Measurements from ENCODE around the gene FAT2.
"Not testable (repeated sequence)": the region's sequence is repeated elsewhere in the genome, so short reads cannot be mapped to it uniquely, and the experiment has no call there.

The FAT2 gene

DNA sequence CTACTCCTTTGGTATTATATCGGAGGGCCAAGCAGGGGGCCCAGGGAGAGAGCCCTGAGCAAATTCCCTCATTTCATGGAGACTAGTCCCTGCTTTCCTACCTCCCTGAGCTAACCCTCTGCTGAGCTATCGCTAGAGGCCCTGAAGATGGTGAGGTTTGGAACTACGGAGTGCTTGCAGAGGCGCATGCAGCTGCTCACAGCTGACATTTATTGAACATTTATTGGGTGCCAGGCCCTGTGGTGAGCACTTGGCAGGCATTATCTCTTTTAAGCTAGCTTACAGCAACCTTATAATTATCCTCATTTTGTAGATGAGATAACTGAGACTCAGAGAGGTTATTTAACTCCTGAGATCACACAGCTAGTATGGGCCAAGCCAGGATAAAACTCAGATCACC lies 9.8 kb downstream of the FAT2 start:
- DNase-seq = no peak

DNA sequence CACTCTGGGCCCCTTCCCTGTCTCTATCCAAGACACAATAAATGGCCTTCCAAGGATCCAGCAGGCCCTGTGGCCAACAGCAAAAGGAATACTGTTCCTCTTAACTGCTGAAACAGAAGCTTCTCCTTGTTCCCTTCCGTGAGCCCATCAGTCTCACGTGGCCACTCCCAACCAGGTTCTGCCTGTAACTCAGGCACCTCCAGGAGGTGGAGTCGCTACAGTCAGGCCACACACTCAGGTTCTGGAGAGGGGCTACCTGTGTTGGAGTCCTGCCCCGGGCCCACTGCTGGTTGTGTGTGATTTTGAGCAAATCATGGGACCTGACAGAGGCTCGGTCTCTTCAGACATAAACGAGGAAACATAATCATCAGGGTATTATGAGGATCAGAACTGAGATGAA lies 10.3 kb downstream of the FAT2 start:
- no peak for DNase-seq

DNA sequence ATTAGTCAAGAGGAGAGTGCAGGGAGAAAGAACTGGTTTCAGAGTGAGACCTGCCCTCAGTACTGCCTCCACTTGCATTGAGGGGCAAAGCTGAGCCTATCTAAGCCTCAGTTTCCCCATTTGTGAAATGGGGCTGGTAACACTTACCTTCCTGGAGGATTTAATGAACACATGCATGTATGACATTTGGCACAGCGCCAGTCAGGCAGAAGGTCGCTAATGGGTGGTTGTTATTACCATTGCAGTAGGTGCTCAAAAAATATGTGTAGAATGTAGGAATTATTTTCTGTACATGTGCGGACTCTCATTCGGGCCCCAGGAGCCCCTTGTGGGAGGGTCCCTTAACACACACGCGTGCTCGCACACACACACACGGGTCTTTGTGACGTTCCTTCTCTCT lies 10.9 kb downstream of the FAT2 start:
- no peak for DNase-seq

DNA sequence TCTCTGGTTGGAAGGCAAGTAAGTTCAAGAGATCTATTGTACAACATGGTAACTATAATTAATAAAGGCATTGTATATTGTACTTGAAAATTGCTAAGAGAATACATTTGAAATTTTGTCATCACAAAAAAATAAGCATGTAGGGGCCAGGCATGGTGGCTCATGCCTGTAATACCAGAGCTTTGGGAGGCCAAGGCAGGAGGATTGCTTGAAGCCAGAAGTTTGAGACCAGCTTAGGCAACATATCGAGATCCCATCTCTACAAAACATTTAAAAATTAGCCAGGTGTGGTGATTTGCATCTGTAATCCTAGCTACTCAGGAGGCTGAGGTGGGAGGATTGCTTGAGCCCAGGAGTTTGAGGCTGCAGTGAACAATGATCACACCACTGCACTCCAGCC lies 12.0 kb downstream of the FAT2 start:
- DNase-seq = not testable (repeated sequence)

DNA sequence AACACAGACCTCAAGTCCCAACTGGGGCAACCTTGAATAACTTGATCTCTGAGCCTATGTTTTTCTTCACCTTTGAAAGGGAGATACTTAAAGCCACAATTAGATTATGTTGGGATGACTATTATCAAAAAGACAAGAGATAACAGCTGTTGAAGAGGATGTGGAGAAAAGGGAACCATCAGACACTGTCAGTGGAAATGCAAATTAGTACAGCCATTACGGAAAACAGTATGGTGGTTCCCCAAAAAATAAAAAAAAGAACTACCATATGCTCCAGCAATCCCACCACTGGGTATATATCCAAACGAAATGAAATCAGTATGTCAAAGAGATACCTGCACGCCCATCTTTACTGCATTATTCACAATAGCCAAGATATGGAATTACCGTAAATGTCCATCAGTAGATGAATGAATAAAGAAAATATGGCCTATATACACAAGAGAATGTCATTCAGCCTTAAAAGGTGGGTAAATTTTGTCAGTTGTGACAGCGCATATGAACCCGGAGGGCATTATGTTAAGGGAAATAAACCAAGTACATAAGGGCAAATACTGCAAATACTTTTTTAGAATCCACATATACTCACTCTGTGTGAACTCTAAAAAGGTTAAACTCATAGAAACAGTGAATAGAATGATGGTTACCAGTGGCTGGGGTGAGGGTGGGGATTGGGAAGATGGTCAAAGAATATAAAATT lies 12.7 kb downstream of the FAT2 start:
- DNase-seq = no peak

DNA sequence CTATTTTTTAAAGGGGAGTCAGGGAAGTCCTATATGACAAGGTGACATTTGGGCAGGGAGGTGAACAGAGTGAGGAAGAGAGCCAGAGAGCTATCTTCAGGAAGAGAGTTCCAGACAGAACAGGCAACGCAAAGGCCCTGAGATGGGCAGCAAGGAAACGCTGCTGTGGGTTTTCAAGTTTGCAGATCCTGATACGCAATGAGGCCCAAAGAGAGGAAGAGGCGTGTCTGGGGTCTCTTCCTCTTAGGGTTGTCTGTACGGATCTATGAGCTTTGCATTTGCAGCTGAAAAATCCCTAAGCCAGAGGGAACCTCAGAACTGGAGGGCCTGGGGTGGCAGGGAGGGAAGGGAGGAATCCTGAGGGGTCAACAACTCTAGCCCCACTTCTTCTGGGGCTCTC lies 13.6 kb downstream of the FAT2 start:
- no peak for DNase-seq

DNA sequence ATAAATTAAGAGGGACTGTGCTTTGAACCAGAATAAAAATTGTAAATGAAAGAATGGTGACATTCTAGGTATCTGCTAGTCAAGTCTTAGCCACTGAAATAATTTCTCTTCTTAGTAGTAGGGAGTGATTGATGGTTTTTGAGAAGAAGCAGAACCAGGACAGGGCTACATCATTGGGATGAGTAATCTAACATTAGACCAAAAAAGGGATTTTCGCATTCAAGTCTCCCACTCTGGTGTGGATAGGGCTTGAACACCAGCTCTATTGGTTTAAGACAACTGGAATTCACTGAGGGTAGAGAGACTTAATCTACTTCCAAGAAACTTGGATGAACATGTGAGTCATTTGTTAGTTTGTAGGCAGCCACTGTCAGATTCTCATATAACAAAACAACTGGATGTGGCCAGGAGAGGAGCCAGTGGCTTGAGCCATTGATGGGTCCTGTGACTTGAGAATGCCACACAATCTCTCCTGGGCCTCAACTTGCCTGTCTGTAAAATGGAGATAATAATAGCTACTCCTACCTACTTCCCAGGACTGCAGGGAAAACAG lies 16.6 kb downstream of the FAT2 start:
- DNase-seq = no peak

DNA sequence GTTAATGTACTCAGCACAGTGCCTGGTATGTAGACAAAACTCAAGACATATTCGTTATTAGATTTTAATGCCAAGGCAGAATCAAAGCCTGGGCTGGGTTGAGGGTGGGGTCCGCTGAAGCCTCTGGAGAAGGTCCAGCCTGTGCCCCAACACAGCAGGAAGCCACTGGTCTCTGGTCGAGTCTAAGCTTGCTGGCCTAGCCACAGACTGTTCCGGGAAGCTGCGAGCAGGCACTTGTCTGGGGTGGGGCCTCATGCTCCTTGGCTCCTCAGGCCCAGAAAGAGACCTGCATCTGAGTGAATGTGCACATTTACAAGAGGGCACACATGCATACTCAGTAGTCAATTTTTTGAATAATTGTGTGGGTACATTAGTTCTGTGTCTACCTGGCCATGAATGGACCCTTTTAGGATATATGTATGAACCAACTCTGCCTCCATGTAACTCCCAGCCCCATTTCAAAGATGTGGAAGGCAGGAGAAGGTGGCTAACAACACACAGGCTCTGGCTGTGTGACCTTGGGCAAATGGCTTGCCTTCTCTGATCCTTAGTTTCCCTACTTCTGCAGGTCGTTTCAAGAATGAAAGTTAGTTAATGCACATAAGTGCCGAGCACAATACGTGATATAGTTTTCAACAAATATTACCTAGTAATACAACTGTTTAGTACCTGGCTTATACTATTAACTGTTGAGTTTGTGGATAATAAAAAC lies 18.3 kb downstream of the FAT2 start:
- DNase-seq = peak; percentile 12

DNA sequence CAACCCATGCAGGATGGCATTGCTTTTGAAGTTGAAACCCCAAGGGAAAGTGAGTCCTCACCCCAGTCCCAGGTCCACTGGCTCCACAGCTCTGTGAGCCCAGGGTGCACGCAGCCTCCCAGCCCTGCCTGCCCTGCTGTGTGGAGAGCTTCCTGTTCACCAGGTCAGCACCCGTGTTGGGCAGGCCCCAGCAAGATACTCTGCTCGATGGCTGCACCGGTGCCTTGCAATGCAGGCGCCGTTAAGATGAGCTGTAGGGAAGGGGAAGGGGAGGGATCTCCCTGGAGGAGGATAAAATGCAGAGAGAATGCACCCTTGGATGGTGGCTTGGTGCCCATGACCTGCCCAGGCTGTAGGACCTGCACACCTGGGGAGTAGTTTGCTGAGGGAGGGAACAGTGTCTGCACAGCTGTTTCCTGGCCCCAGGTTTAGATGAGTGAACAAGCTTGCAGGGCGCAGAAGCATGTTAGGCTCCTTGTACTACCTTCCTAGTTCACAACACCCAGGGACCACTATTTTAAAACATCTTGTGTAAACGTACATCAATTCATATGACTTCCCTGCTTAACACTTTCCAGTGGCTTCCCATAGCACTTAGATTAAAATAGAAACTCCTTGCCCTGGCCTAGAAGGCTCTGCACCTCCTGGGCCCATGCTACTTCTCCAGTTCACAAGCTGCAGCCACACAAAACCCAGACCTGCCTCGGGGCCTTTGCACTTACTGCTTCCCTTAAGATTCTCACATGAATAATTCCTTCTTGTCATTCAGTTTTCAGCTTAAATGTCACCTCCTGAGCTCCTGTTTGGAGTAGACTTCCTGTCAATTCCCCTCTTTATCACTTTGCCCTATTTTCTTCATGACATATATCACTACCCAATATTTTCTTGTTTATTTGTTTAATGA lies 19.6 kb downstream of the FAT2 start:
- DNase-seq = peak; percentile 15

DNA sequence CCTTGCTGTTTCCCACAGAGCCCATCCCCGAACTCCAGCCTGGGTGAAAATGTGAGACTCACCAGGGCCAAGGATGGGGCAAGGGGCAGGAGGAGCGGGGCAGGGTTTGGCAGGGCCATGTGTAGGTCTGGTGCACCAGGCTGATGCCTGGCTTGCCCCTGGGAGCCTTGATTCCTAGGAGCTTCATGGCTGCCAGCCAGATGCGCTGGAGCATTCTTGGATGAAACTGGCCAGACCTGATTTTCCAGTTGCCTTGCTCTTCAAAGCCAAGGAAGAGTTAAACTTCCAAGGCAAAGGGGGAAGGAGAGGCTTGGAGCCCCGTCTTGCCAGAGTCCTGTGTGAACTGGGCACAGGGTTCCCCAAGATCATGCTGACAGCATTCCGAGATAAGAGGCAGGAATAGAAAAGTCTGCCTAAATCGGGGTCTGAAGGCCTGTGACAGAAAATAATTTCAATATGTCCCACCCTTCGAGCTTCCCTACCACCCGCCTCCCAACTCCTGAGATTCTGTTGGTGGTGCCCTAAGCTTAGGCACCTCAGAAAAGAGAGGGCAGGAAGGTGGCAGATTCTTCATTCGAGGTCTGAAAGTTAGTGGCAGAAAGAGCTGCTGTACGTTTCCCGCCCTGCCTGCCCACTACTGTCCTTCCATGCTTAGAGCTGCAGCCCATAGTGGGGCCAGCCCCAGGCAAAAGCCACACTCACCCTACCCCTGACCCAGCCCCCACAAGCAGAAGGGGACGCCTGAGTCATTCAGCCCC lies 20.4 kb downstream of the FAT2 start:
- DNase-seq = peak; percentile 4

DNA sequence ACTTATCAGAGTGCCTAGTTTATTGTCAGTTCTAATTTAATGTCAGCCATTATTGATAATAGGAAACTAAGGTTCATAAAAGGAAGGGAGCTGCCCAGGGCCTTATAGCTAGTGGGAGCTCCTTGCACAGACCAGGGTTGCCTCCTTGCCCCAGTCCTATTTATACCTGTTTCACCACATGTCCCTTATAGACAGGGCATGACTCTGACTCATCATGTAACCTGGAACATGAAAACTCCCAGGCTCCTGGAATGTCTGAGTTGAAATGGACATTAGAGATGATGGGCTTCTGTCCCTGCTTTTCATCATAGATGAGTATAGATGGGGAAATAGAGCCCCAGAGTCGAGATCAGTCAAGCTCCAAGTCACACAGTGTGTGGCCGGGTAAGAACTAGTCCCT lies 21.1 kb downstream of the FAT2 start:
- DNase-seq = no peak

DNA sequence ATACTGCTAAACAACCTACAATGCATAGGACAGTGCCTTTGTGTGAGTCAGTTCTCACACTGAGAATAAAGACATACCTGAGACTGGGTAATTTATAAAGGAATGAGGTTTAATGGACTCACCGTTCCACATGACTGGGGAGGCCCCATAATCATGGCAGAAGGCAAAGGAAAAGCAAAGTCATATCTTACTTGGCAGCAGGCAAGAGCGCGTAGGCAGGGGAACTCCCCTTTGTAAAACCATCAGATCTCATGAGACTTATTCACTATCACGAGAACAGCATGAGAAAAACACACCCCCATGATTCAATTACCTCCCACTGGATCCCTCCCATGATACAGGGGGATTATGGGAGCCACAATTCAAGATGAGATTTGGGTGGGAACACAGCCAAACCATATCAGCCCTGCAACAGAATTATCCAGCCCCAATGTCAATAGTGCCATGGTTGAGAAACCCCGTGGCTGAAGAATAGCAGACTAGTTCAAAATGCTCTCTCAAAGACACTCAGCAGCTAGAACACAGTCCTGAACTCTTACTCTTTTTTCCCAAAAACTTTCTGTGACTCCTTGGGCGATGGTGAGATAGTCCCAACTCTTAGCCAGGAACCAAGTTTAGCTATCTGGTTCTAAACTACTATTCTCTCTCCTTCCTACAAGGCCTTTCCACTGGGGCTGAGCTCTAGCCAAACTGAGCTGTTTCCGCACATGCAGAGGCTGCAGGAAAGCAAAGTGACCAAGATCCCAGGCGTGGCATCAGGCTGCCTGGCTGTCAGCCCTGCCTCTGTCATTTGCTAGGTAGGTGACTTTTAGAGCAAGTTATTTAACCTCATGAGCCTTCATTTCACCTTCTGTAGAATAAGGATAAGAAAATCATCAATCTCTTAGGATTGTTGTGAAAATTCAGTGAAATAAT lies 21.7 kb downstream of the FAT2 start:
- no peak for DNase-seq

DNA sequence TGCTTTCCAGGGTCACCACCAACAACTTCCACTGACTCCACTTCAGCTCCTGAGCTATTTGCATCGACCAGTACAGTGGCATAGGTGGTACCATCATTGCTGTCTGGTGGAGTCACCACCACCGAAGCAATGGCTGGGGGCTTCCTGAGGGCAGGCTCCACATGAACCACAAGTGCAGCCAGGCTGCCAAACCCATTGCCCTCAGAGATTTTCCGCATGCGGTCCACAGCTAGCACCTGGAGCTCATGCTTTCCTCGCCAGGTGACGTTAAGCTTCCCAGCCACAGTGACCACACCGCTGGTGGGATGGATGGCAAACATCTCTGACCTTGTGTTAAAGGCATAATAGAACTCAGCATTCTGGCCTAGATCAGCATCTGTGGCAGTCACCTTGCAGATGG lies 23.1 kb downstream of the FAT2 start:
- no peak for DNase-seq

DNA sequence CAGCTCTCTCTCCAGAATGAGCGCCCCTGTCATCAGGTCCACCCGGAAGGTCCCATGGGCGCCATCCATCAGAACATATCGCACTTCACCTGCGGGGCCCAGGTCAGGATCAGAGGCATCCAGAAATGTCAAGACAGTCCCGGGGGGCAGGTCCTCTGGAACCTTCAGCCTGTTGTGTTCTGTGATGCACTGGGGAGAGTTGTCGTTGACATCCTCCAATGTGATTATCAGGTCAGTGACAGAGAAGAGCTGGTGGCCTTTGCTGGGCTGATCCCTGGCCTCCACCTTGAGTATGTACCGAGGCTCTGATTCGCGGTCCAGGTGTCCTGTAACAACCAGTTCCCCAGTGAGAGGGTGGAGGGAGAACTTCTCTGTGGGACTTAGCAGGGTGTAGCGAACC lies 25.2 kb downstream of the FAT2 start:
- DNase-seq = no peak

DNA sequence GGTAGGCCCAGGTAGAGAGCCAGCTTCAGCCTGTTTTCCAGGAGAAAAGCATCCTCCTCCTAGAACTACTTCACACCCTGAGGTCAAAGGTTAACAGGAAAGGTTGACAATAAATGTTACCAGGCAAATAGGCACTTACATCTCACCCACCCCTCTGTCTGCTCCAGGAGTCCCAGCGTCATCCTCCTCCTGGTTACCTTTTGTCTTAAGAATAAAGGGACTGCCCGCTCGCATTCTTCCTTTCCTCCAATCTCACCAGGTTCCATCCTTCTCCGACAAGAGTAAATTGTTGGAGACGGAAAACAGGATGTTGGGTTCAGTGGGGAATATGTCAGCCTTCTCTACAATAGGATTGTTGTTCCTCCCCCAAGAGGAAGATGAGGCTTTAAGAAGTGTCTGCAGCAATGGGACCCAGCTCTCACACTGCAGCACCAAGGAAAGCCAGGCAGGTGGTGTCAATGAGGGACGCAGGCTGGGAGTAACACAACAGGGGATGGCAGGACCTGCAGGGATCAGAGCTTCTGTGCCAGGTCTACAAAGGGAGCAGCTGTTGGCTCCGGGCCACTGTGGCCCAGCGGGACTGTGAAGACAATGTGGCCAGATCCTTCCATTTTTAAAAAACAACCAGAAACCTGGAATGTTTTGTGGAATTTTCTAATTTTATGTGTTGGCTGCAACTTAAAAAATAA lies 29.0 kb downstream of the FAT2 start:
- no peak for DNase-seq

DNA sequence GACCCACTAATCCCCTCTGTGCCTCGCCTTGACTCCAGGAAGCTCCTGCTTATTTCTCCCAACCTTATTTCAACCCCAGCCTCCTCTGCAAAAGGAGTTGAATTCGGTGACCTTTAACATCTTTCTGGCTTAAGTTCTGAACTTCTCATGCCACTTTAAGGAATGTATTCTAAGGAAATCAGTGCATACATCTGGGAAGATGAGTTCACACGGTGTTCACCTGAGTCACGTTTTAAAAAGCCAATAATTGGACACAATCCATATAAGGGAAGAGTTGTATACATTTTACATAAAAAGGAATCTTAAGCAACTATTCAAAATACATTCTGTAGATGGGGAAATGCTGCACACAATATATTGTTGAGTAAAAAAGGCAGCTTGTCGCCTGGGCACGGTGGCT lies 33.2 kb downstream of the FAT2 start:
- DNase-seq = no peak

DNA sequence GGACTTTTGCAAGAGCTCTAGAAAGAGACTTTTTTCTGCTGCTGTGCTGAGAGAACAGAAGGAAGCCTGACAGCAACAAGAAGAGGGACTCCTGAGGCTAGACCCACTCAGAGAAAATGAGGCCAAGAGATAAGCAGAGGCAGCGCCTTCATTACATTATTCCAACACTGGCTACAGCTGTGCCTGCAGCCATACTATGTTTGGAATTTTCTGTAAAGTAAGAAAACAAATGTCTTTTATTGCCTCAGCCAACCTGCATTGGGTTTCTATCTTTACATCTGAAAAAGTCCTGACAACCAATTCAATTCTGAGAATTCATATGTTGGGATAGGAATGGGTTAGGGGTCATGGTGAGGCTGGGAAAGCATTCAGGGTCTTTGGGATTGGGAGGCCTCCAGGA lies 33.7 kb downstream of the FAT2 start:
- no peak for DNase-seq

DNA sequence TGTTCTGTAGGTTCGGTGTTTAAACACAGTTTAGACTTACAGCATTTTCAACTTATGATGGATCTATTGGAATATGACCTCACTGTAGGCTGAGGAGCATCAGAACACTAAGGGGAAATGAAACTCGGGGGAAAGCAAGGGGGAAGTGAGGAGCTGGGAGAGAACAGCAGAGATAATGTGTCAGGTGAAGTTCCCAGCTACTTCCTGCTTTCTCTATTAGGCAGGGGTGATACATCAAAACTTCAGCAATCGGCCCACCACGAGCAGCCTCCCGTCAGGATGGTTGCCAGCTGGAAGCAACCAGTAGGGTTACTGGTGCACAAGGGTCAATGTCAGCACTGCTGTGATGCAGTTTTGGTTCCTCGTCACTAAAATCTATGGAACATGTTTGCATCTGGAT lies 34.3 kb downstream of the FAT2 start:
- no peak for DNase-seq

DNA sequence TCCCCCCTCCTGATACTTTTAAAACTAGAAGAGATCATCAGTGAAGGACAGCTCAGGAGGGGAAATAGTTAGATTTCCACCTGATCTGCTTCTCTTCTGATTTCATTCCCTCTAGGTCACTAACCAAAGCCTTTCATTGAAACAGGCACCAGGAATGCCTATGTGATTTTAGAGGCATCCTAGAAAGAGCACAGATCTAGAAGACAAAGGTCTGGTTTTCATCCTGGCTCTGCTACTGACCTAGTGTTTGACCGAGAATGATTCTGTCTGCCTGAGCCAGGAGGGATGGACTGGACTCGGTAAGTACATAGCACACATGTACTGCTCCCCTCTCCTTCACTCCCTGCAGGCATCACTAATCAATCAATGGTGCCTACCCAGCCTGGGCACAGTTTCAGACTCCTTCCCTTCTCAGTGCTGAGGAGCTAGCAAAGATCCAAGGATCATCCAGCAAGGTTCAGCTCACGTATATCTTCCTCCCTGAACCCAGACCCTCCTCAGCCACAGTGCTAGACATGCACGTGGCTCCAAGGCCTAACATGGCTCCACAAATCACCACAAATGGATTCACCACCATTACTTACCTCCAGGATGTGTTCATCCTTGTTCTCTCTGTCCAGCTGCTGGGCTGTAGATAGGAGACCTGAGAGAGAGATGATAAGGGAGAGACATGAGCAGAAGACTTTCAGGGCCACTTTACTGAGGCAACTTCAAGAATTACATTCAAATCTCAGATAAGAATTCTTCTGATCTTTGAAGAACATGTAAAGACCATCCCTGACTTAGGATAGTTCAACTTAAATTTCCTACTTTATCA lies 35.2 kb downstream of the FAT2 start:
- no peak for DNase-seq

DNA sequence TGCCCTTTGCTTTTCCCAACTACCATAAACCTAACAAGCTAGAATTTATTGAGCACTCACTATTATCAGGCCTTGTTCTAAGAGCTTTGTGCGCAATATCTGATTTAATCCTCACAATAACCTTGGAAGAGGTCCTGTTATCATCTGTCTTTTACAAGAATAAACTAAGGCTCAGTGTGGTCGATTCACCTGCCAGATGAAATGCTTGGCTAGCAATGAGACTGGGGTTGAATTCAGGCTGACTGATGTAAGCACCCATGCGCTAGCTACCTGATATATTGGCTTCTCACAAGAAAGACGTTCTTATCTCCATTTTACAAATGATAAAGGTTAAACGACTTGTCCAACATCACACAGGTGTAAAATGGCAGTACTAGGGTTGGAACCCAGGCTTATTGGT lies 37.4 kb downstream of the FAT2 start:
- no peak for DNase-seq

All from right forelimb (tissue), 1 donor.